ENCODE results near the gene CDH4.

- TF ChIP-seq, protein P1, sequence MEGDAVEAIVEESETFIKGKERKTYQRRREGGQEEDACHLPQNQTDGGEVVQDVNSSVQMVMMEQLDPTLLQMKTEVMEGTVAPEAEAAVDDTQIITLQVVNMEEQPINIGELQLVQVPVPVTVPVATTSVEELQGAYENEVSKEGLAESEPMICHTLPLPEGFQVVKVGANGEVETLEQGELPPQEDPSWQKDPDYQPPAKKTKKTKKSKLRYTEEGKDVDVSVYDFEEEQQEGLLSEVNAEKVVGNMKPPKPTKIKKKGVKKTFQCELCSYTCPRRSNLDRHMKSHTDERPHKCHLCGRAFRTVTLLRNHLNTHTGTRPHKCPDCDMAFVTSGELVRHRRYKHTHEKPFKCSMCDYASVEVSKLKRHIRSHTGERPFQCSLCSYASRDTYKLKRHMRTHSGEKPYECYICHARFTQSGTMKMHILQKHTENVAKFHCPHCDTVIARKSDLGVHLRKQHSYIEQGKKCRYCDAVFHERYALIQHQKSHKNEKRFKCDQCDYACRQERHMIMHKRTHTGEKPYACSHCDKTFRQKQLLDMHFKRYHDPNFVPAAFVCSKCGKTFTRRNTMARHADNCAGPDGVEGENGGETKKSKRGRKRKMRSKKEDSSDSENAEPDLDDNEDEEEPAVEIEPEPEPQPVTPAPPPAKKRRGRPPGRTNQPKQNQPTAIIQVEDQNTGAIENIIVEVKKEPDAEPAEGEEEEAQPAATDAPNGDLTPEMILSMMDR (IDR thresholded peaks at IDR 0.05) = no peak
- TF ChIP-seq EZH2 (IDR thresholded peaks at IDR 0.05) (no peak), EZH2phosphoT487 (IDR thresholded peaks at IDR 0.05) (no peak)
Measured at GRCh38 chr20:61433176-61433575, 181.1 kb downstream of the CDH4 start.

All from neural progenitor cell (in vitro differentiated cells).